GM06990 (cell line): ENCODE results near the gene TSKS.

ENCODE experiments used
- DNase-seq: peaks from one replicate; pipeline ENCODE4 v3.0.0-alpha.2; 2011; ENCODE audit not compliant: insufficient read length; ENCODE audit errors: extremely low read depth
- H3K27me3 ChIP-seq: replicated peaks from 2 replicates; pipeline ENCODE4 v1.6.0; 2011; ENCODE audit warnings: low read length; ENCODE audit not compliant: control insufficient read depth, insufficient read depth
- H3K36me3 ChIP-seq: 2 replicates; pipeline ENCODE4 v1.5.1; 2011; ENCODE audit warnings: low read length; ENCODE audit not compliant: control insufficient read depth, insufficient read depth
- H3K4me3 ChIP-seq: replicated peaks from 2 replicates; pipeline ENCODE4 v1.5.1; 2011; ENCODE audit warnings: low read depth, mild to moderate bottlenecking, control low read depth, low read length
- TF ChIP-seq, protein P1 (sequence below): IDR thresholded peaks from 2 replicates; pipeline ENCODE4 v1.5.1; 2011; ENCODE audit warnings: low read length, control low read depth, mild to moderate bottlenecking, inconsistent platforms; ENCODE audit not compliant: insufficient read depth, poor library complexity, severe bottlenecking

Gene TSKS

DNA sequence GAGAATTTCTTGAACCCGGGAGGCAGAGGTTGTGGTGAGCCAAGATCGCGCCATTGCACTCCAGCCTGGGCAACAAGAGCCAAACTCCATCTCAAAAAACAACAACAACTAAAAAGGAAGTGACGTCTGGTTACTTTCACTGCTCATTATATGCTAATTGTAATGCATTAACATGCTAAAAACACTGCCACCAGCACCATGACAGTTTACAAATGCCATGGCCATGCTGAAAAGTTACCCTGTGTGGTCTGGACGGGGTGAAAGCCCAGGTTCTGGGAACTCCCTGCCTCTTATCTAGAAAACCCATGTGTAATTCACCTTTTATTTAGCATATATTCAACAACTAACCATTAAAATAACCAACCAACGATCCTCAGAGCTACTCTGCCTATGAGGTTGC is 44.1 kb downstream of the TSKS start:
- Histone ChIP-seq H3K36me3 (no peaks in the 10 kb centered on the region), H3K27me3 (no peaks in the 10 kb centered on the region), H3K4me3 (no peak overlapping the region)
- TF ChIP-seq, protein P1, sequence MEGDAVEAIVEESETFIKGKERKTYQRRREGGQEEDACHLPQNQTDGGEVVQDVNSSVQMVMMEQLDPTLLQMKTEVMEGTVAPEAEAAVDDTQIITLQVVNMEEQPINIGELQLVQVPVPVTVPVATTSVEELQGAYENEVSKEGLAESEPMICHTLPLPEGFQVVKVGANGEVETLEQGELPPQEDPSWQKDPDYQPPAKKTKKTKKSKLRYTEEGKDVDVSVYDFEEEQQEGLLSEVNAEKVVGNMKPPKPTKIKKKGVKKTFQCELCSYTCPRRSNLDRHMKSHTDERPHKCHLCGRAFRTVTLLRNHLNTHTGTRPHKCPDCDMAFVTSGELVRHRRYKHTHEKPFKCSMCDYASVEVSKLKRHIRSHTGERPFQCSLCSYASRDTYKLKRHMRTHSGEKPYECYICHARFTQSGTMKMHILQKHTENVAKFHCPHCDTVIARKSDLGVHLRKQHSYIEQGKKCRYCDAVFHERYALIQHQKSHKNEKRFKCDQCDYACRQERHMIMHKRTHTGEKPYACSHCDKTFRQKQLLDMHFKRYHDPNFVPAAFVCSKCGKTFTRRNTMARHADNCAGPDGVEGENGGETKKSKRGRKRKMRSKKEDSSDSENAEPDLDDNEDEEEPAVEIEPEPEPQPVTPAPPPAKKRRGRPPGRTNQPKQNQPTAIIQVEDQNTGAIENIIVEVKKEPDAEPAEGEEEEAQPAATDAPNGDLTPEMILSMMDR: no peak
- no peak for DNase-seq

DNA sequence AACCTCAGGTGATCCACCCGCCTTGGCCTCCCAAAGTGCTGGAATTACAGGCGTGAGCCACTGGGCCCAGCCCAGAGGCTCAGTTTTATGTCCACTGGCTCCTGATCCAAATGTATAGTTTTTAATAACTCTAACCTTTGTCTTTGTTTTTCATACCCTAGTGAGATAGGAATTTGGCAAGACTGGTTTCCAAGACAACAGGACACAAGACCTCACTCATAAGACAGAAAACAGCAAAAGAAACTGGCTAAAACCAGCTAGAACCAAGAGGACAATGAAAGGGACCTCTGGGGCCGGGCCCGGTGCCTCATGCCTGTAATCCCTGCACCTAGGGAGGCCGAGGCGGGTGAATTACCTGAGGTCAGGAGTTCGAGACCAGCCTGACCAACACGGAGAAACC is 44.6 kb downstream of the TSKS start:
- H3K27me3 ChIP-seq: no peaks in the 10 kb centered on the region
- H3K4me3 ChIP-seq: no peak overlapping the region
- no peaks in the 10 kb centered on the region for H3K36me3 ChIP-seq
- TF ChIP-seq, protein P1: no peak
- DNase-seq: no peak

DNA sequence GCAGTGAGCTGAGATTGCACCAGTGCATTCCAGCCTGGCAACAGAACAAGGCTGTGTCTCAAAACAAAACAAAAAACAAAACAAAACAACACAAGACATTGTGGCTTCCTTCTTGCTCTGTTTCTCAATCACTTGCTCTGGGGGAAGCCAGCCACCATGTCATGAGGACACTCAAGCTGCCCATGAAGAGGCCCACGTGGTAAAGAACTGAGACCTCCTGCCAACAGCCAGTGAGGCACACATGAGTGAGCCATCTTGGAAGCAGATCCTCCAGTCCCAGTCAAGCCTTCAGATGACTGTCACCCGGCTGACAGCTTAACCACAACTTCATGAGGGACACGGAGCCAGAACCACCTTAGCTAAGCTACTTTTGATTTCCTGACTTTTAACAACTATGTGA is 47.0 kb downstream of the TSKS start:
- Histone ChIP-seq H3K36me3 (no peaks in the 10 kb centered on the region), H3K27me3 (no peaks in the 10 kb centered on the region), H3K4me3 (no peak overlapping the region)
- DNase-seq: no peak
- TF ChIP-seq, protein P1: no peak

DNA sequence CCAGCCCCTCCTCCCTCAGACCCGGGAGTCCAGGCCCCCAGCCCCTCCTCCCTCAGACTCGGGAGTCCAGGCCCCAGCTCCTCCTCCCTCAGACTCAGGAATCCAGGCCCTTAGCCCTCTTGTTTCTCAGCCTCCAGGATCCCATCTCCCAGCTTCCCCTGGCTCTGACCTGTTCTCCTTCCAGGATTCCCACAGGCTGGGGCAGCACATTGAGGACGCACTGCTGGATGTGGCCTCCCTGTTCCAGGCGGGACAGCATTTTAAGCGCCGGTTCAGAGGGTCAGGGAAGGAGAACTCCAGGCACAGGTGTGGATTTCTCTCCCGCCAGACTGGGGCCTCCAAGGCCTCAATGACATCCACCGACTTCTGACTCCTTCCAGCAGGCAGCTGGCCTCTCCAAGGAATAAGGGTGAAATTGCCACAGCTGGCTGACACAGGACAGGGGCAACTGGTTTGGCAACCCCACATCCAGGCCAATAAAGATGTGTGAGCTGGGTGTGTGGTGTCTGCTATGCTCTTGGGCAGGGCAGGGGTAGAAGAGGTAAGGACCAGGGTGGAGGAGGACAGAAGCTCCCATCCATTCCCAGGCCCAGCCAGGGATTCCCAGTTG is 49.8 kb downstream of the TSKS start:
- Histone ChIP-seq H3K27me3 (no peaks in the 10 kb centered on the region), H3K4me3 (no peak overlapping the region), H3K36me3 (no peaks in the 10 kb centered on the region)
- no peak for DNase-seq
- TF ChIP-seq, protein P1: no peak

DNA sequence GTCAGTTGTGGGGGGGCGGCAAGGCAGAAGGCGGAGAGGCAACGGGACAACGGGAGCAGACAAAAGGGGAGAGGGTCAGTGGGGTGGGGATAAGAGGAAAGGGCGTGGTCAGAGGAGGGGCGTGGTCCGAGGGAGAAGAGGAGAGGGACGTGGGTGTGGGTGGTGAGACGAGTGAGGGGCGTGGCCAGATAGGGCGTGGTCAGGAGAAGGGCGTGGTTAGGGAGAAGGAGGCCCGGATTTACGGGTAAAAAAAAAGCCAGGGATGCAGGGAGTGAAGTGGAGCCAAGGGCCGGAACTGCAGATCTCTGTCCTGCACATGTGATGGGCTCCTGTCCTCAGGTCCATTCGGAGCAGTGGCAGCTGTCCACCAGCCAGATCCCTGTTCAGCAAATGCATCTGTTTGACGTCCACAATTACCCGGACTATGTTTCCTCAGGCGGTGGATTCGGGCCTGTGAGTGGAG is 50.7 kb downstream of the TSKS start:
- TF ChIP-seq, protein P1: no peak
- H3K4me3 ChIP-seq: no peak overlapping the region
- no peaks in the 10 kb centered on the region for H3K27me3 ChIP-seq
- DNase-seq: peak; percentile 28
- H3K36me3 ChIP-seq: no peaks in the 10 kb centered on the region
